IPS DF 6.9 (cell line): ENCODE results near the gene PSD.

Experiments used
- DNase-seq: peaks from one replicate; pipeline ENCODE4 v3.0.0-alpha.2; 2013; ENCODE audit warnings: low read depth, low spot score
- H3K27ac ChIP-seq: one replicate; pipeline ENCODE4 v1.5.1; 2013; ENCODE audit warnings: low read length, control low read depth
- H3K27me3 ChIP-seq: 2 replicates; pipeline ENCODE4 v1.6.1; 2013; ENCODE audit warnings: mild to moderate bottlenecking, low read length; ENCODE audit not compliant: control insufficient read depth, insufficient read depth
- H3K36me3 ChIP-seq: 2 replicates; pipeline ENCODE4 v1.6.1; 2013; ENCODE audit warnings: low read length; ENCODE audit not compliant: control insufficient read depth, insufficient read depth
- H3K4me1 ChIP-seq: 2 replicates; pipeline ENCODE4 v1.6.1; 2013; ENCODE audit warnings: low read length; ENCODE audit not compliant: control insufficient read depth, insufficient read depth
- H3K4me3 ChIP-seq: 2 replicates; pipeline ENCODE4 v1.5.1; 2013; ENCODE audit warnings: mild to moderate bottlenecking, low read length
- H3K9me3 ChIP-seq: 2 replicates; pipeline ENCODE4 v1.6.1; 2013; ENCODE audit warnings: low read length, inconsistent platforms; ENCODE audit not compliant: control insufficient read depth, insufficient read depth
- WGBS: extraction: QIAGEN DNeasy Blood & Tissue Kit; methylation state at CpG from one replicate; pipeline ENCODE4 v1.1.7; 2013; ENCODE audit warnings: mixed read lengths, missing lambda C conversion rate; ENCODE audit not compliant: insufficient read length, insufficient coverage; 5-methylcytosine and 5-hydroxymethylcytosine counted together

Gene PSD

DNA sequence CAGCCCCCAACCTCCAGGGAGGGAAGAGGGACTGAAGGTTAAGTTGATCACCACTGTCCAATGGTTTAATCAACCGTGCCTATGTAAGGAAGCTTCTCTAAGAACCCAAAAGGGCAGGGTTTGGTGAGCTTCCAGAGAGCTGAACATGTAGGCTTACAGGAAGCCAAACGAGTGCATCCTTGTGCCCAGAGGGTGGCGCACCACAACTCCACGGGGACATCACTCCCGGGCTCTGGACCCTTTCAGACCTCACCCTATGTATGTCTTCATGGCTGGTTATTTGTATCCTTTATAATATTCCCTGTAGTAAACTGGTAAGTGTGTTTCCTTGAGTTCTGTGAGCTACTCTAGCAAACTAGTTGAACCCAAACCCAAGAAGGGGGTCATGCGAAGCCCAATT, 34.5 kb downstream of the PSD start:
- WGBS: no CpG with 5 or more reads among the region's 6 CpGs
- no peaks in the 10 kb centered on the region for H3K27me3 ChIP-seq
- H3K4me1 ChIP-seq: no peaks in the 10 kb centered on the region
- peaks cover 8% of the 10 kb centered on the region; the same call in 1 of the 2 replicates for H3K36me3 ChIP-seq
- H3K27ac ChIP-seq: no peak overlapping the region
- no peaks in the 10 kb centered on the region for H3K9me3 ChIP-seq
- DNase-seq: no peak
- H3K4me3 ChIP-seq: no peak overlapping the region

DNA sequence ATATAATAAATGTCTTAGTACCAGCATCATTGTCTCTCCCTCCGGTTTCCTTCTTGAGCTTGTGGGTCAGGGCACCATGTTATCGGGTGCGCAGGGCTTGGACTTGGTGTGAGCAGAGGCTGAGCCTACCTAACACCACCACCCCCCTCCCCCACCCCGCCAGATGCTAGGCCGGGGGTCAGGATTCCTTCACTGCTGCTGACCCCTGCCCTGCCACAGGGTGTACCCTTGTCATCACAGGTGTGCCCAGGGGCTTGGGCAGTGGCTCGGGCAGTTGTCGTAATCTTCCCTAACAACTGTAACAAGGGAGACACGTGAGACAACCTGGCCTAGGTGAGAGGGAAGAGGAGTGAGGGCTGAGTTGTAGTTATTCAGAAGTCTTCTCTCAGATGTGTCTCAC, 35.7 kb downstream of the PSD start:
- Histone ChIP-seq H3K9me3 (no peaks in the 10 kb centered on the region), H3K36me3 (peaks cover 8% of the 10 kb centered on the region; the same call in 1 of the 2 replicates), H3K27me3 (no peaks in the 10 kb centered on the region), H3K4me3 (no peak overlapping the region), H3K4me1 (no peaks in the 10 kb centered on the region), H3K27ac (no peak overlapping the region)
- WGBS: no CpG with 5 or more reads among the region's 8 CpGs
- no peak for DNase-seq

DNA sequence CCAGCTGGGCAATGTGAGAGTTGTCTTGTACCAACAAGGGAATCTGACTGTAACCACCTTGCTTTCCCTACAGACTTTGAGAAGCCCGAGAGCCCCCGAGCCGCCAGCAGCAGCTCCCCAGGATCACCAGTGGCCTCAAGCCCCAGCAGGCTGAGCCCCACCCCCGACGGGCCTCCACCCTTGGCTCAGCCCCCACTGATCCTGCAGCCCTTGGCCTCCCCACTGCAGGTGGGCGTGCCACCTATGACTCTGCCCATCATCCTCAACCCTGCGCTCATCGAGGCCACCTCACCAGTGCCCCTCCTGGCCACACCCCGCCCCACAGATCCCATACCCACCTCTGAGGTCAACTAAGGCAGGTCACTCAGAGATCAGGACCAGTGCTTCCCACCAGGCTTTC, 36.6 kb downstream of the PSD start:
- no peaks in the 10 kb centered on the region for H3K9me3 ChIP-seq
- no peak overlapping the region for H3K27ac ChIP-seq
- no CpG with 5 or more reads among the region's 9 CpGs for WGBS
- DNase-seq: no peak
- H3K4me1 ChIP-seq: no peaks in the 10 kb centered on the region
- peaks cover 8% of the 10 kb centered on the region; the same call in 1 of the 2 replicates for H3K36me3 ChIP-seq
- H3K4me3 ChIP-seq: no peak overlapping the region
- H3K27me3 ChIP-seq: no peaks in the 10 kb centered on the region

GRCh38 chr10:102379383-102379782, 39.2 kb downstream of the PSD start:
- Histone ChIP-seq H3K36me3 (peaks cover 10% of the 10 kb centered on the region; the same call in 1 of the 2 replicates), H3K4me1 (no peaks in the 10 kb centered on the region), H3K9me3 (no peaks in the 10 kb centered on the region), H3K27ac (no peak overlapping the region), H3K4me3 (no peak overlapping the region), H3K27me3 (no peaks in the 10 kb centered on the region)
- no peak for DNase-seq
- no CpG with 5 or more reads among the region's 6 CpGs for WGBS

- Histone ChIP-seq H3K36me3 (peaks cover 10% of the 10 kb centered on the region; the same call in 1 of the 2 replicates), H3K27ac (no peak overlapping the region), H3K27me3 (no peaks in the 10 kb centered on the region), H3K4me3 (no peak overlapping the region), H3K4me1 (no peaks in the 10 kb centered on the region), H3K9me3 (no peaks in the 10 kb centered on the region)
- no peak for DNase-seq
- no CpG with 5 or more reads among the region's 12 CpGs for WGBS
Observed at GRCh38 chr10:102376901-102377300, 41.7 kb downstream of the PSD start.

GRCh38 chr10:102375867-102376266, 42.7 kb downstream of the PSD start:
- H3K4me1 ChIP-seq: no peaks in the 10 kb centered on the region
- H3K9me3 ChIP-seq: no peaks in the 10 kb centered on the region
- H3K27me3 ChIP-seq: no peaks in the 10 kb centered on the region
- peaks cover 11% of the 10 kb centered on the region; the same call in 1 of the 2 replicates for H3K36me3 ChIP-seq
- no CpG with 5 or more reads among the region's 2 CpGs for WGBS
- H3K27ac ChIP-seq: no peak overlapping the region
- no peak overlapping the region for H3K4me3 ChIP-seq
- DNase-seq: no peak

- Histone ChIP-seq H3K9me3 (no peaks in the 10 kb centered on the region), H3K27me3 (no peaks in the 10 kb centered on the region), H3K4me1 (no peaks in the 10 kb centered on the region), H3K36me3 (peaks cover 17% of the 10 kb centered on the region), H3K27ac (no peak overlapping the region), H3K4me3 (no peak overlapping the region)
- no peak for DNase-seq
- no CpG with 5 or more reads among the region's 7 CpGs for whole genome bisulfite sequencing
Observed at GRCh38 chr10:102375250-102375649, 43.3 kb downstream of the PSD start.

GRCh38 chr10:102371295-102371694, 47.3 kb downstream of the PSD start:
- H3K4me3 ChIP-seq: no peak overlapping the region

GRCh38 chr10:102368077-102368476, 50.5 kb downstream of the PSD start:
- H3K4me3 ChIP-seq: no peak overlapping the region
- no peaks in the 10 kb centered on the region for H3K9me3 ChIP-seq
- WGBS: no CpG with 5 or more reads among the region's 3 CpGs
- H3K27me3 ChIP-seq: no peaks in the 10 kb centered on the region
- no peak overlapping the region for H3K27ac ChIP-seq
- H3K4me1 ChIP-seq: no peaks in the 10 kb centered on the region
- DNase-seq: no peak
- peaks cover 10% of the 10 kb centered on the region for H3K36me3 ChIP-seq

More at GRCh38 chr10:102371295-102371694, 47.3 kb downstream of the PSD start:
- Histone ChIP-seq H3K27ac (no peak overlapping the region), H3K36me3 (peaks cover 9% of the 10 kb centered on the region), H3K27me3 (no peaks in the 10 kb centered on the region), H3K4me1 (no peaks in the 10 kb centered on the region), H3K9me3 (no peaks in the 10 kb centered on the region)
- no CpG with 5 or more reads among the region's 2 CpGs for WGBS
- no peak for DNase-seq

- Histone ChIP-seq H3K27ac (no peak overlapping the region), H3K9me3 (no peaks in the 10 kb centered on the region), H3K27me3 (no peaks in the 10 kb centered on the region), H3K36me3 (peaks cover 11% of the 10 kb centered on the region), H3K4me1 (no peaks in the 10 kb centered on the region), H3K4me3 (no peak overlapping the region)
- no CpG with 5 or more reads among the region's 1 CpG for WGBS
- DNase-seq: no peak
Observed at GRCh38 chr10:102367441-102367840, 51.1 kb downstream of the PSD start.

- H3K9me3 ChIP-seq: no peaks in the 10 kb centered on the region
- peaks cover 16% of the 10 kb centered on the region; the same call in 1 of the 2 replicates for H3K36me3 ChIP-seq
- no peaks in the 10 kb centered on the region for H3K4me1 ChIP-seq
- no peak for DNase-seq
- no CpG with 5 or more reads among the region's 4 CpGs for WGBS
- H3K27ac ChIP-seq: no peak overlapping the region
- no peaks in the 10 kb centered on the region for H3K27me3 ChIP-seq
- H3K4me3 ChIP-seq: no peak overlapping the region
Observed at GRCh38 chr10:102358712-102359382, 59.7 kb downstream of the PSD start.
